Stomach (tissue), 9 donors: ENCODE data around the gene TTC33. TPM values are rescaled to one million over a fixed set of nuclear protein-coding genes. Genes with fewer than 3 reads are reported as not detected.
A peak's percentile ranks its signal among the peaks of the same experiment; 100 is the strongest.

Experiments
- DNase-seq, 2 donors: peaks; one replicate each; pipeline versions ENCODE4 v3.0.0 to v3.0.0-alpha.2; 2013 to 2019
- H3K27ac ChIP-seq, 5 donors: fragments of 200-600 bp in 4 of 5; sonication (generic) in 4 of 5; one replicate each; pipeline ENCODE4 v1.5.1; 2013 to 2019; ENCODE audit warnings: mild to moderate bottlenecking in 1 of 5, moderate library complexity in 1 of 5
- H3K27me3 ChIP-seq, 3 donors: fragments of 200-600 bp; sonication (generic); one replicate each; pipeline ENCODE4 v1.5.1; 2017 to 2019; ENCODE audit warnings: mixed run types in 1 of 3
- H3K36me3 ChIP-seq, 4 donors: fragments of 200-600 bp; sonication (generic); 1 replicate in 3 of 4; 2 replicates in 1 of 4; pipeline ENCODE4 v1.5.1; 2016 to 2019
- H3K4me1 ChIP-seq, 4 donors: fragments of 200-600 bp; sonication (generic); one replicate each; pipeline ENCODE4 v1.5.1; 2016 to 2019
- H3K4me3 ChIP-seq, 4 donors: fragments of 200-600 bp; sonication (generic) in 3 of 4; one replicate each; pipeline ENCODE4 v1.5.1; 2016 to 2019; ENCODE audit warnings: mild to moderate bottlenecking in 1 of 4
- H3K9me3 ChIP-seq, 4 donors: fragments of 200-600 bp; sonication (generic); one replicate each; pipeline ENCODE4 v1.5.1; 2016 to 2019
- CTCF ChIP-seq, 7 experiments: fragments of 450-650 bp in 4 of 7; fragments of 200-600 bp in 3 of 7; sonication (generic) in 3 of 7; IDR thresholded peaks; one replicate each; pipeline ENCODE4 v1.5.1; 2016 to 2019; ENCODE audit warnings: antibody characterized with exemption in 7 of 7, control low read depth in 2 of 7, mild to moderate bottlenecking in 1 of 7
- EP300 ChIP-seq: sonication (generic); formaldehyde crosslinking; IDR thresholded peaks from one replicate; pipeline ENCODE4 v1.6.1; 2017; ENCODE audit warnings: antibody characterized with exemption
- POLR2A ChIP-seq, 4 donors: fragments of 450-650 bp; IDR thresholded peaks; one replicate each; pipeline ENCODE4 v1.6.1; 2016; ENCODE audit warnings: antibody characterized with exemption in 4 of 4, control low read depth in 2 of 4, mild to moderate bottlenecking in 1 of 4, moderate library complexity in 1 of 4
- POLR2AphosphoS5 ChIP-seq, 3 donors: sonication (generic); formaldehyde crosslinking; IDR thresholded peaks; one replicate each; pipeline ENCODE4 v1.6.1; 2016; ENCODE audit warnings: antibody characterized with exemption in 3 of 3
- WGBS, 5 donors: extraction: QIAGEN DNeasy Blood & Tissue Kit in 3 of 5; methylation state at CpG; one replicate each; pipeline versions ENCODE4 v1.1.5 to v1.1.7; 2013 to 2018; 5-methylcytosine and 5-hydroxymethylcytosine counted together
- intact Hi-C: fragments of 100-400 bp; cut with DNase I; formaldehyde crosslinking; loops from one replicate; pipeline ENCODE4 v1.15.1; 2023; ENCODE audit warnings: low total_unique reads
- polyA plus RNA-seq, 3 donors: library from polyadenylated mRNA; stranded (reverse); fragments of 200-250 nt; gene quantifications; one replicate each; pipeline ENCODE4 v1.2.3, GENCODE V29; 2013
- total RNA-seq, 5 donors: library from RNA; depleted of rRNA; stranded (reverse); fragments of >200 nt; gene quantifications; one replicate each; pipeline versions ENCODE4 v1.1.0 to v1.2.3, GENCODE V29; 2014 to 2016
- donor health status: healthy with polysubstance abuse.
- donor health status: Bipolar disorder and iron deficiency.
- donor health status: healthy.

The TTC33 gene
- total and polyA plus RNA-seq, 8 donors: 0.29 to 41.5 (median 7.3) TPM

DNA sequence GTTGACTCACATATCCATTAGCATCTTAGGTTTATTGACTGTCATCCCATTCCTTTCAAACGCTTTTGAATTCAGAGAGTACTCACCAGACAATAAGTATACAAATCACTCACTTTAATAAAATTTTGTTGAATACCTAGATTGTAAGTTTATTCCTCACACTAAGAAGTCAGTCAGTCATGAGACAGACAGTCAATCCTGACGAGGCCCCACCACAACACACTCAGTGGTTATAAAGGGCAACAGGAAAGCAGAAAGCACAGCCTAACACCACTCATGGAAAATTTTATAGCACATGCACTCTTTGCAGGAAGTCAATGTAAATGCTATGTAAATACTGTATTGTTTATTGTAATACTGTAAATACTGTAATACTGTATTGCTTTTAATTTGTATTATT, 252.3 kb downstream of the TTC33 start:
- H3K27me3 ChIP-seq: no peaks in the 10 kb centered on the region
- no peak overlapping the region for H3K4me3 ChIP-seq

GRCh38 chr5:40502736-40503135, 253.0 kb downstream of the TTC33 start:
- TF ChIP-seq POLR2A (IDR thresholded peaks at IDR 0.05): no peak
- no peak for TF ChIP-seq POLR2AphosphoS5 (IDR thresholded peaks at IDR 0.05)
- TF ChIP-seq EP300: no peak
- no peak for TF ChIP-seq CTCF (IDR thresholded peaks at IDR 0.05)
- 72 to 90% (median 86%) methylated on average over 3 of the region's 3 CpGs for WGBS, 5 donors
- H3K27me3 ChIP-seq: no peaks in the 10 kb centered on the region
- H3K27ac ChIP-seq: no peak overlapping the region
- no peaks in the 10 kb centered on the region for H3K9me3 ChIP-seq
- no peak for DNase-seq
- no peak overlapping the region for H3K4me3 ChIP-seq
- intact Hi-C loops: no loop called here
- no peaks in the 10 kb centered on the region for H3K4me1 ChIP-seq
- no peaks in the 10 kb centered on the region for H3K36me3 ChIP-seq

More for the DNA sequence above, 252.3 kb downstream of the TTC33 start:
- DNase-seq: peak in 1 of 2 donors; percentile 18
- Histone ChIP-seq H3K4me1 (no peaks in the 10 kb centered on the region), H3K9me3 (no peaks in the 10 kb centered on the region), H3K36me3 (no peaks in the 10 kb centered on the region), H3K27ac (no peak overlapping the region)
- intact Hi-C loops: no loop called here
- TF ChIP-seq CTCF (IDR thresholded peaks at IDR 0.05) (no peak), POLR2A (IDR thresholded peaks at IDR 0.05) (no peak), POLR2AphosphoS5 (IDR thresholded peaks at IDR 0.05) (no peak)
- WGBS, 5 donors: 71 to 83% (median 82%) methylated on average over 2 of the region's 2 CpGs

DNA sequence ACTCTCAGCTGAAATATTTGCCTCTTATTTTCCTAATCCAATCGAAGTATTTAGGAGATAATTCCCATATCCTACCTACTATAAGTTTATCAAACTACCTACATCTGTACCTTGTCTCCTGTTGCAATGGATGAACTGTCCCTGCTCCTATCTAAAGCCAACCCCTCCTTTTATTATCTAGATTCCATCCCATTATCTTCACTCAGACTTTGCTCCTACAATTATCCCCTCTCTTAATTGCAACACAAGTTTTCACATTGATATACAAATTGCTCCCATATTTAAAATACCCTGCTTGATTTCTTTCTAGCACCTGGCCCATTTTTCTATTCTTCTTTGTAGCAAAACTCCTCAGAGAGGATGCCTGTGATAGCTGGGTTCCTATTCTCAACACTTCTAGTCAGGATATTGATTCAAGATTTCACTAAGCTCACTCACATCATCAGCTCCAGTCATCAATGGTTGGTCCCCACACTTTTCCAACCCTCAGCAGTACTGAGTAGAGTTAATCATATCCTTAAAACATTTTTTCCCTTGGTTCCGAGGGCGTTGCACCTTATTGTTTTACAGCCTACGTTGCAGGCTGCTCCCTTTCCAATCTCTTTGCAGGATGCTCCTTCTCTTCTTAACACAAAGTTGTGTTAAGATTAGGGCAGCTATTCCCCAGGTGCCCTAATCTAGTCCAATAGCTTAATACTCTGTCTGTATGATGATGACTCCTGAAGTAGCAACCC, 253.9 kb downstream of the TTC33 start:
- no peaks in the 10 kb centered on the region for H3K9me3 ChIP-seq
- no peak for TF ChIP-seq EP300
- TF ChIP-seq CTCF (IDR thresholded peaks at IDR 0.05): no peak
- TF ChIP-seq POLR2A (IDR thresholded peaks at IDR 0.05): no peak
- TF ChIP-seq POLR2AphosphoS5 (IDR thresholded peaks at IDR 0.05): no peak
- H3K27ac ChIP-seq: no peak overlapping the region
- intact Hi-C loops: no loop called here
- no peak overlapping the region for H3K4me3 ChIP-seq
- no peak for DNase-seq
- H3K27me3 ChIP-seq: no peaks in the 10 kb centered on the region
- no peaks in the 10 kb centered on the region for H3K36me3 ChIP-seq
- 84 to 93% (median 88%) methylated on average over 4 of the region's 4 CpGs for WGBS, 5 donors
- H3K4me1 ChIP-seq: no peaks in the 10 kb centered on the region

GRCh38 chr5:40499518-40500273, 256.1 kb downstream of the TTC33 start:
- no peaks in the 10 kb centered on the region for H3K36me3 ChIP-seq
- TF ChIP-seq CTCF (IDR thresholded peaks at IDR 0.05): no peak
- no peak for TF ChIP-seq POLR2AphosphoS5 (IDR thresholded peaks at IDR 0.05)
- TF ChIP-seq POLR2A (IDR thresholded peaks at IDR 0.05): no peak
- no peak for TF ChIP-seq EP300
- intact Hi-C loops: no loop called here
- no peak overlapping the region for H3K27ac ChIP-seq
- H3K4me1 ChIP-seq: no peaks in the 10 kb centered on the region
- DNase-seq: no peak
- H3K4me3 ChIP-seq: no peak overlapping the region
- no peaks in the 10 kb centered on the region for H3K9me3 ChIP-seq
- WGBS, 5 donors: 79 to 83% (median 81%) methylated on average over 3 of the region's 3 CpGs
- no peaks in the 10 kb centered on the region for H3K27me3 ChIP-seq
